Heart left ventricle (tissue), 16 donors: Measurements from ENCODE around the gene CDK3. TPM values are rescaled to one million over a fixed set of nuclear protein-coding genes. Genes with fewer than 3 reads are reported as not detected.
"Not testable (repeated sequence)": the region's sequence is repeated elsewhere in the genome, so short reads cannot be mapped to it uniquely, and the experiment has no call there.

Source experiments
- ATAC-seq, 4 donors: fragments of 200-7000 bp; cut with Tn5 transposase; one replicate each; pipeline ENCODE4 v1.9.1; 2020 to 2022; ENCODE audit warnings: moderate library complexity in 4 of 4, mild to moderate bottlenecking in 3 of 4, moderate number of reproducible peaks in 1 of 4
- DNase-seq, 5 donors: peaks; one replicate each; pipeline ENCODE4 v3.0.0-alpha.2; 2020
- H3K27ac ChIP-seq, 12 donors: fragments of 200-600 bp; sonication (generic) in 4 of 12; one replicate each; pipeline versions ENCODE4 v1.5.0 to v1.8.0; 2016 to 2022; ENCODE audit warnings: mild to moderate bottlenecking in 2 of 12
- H3K27me3 ChIP-seq, 9 donors: fragments of 200-600 bp; sonication (generic) in 2 of 9; one replicate each; pipeline versions ENCODE4 v1.5.1 to v1.8.0; 2016 to 2022; ENCODE audit warnings: mild to moderate bottlenecking in 3 of 9
- H3K36me3 ChIP-seq, 9 donors: fragments of 200-600 bp; sonication (generic) in 2 of 9; one replicate each; pipeline versions ENCODE4 v1.5.0 to v1.8.0; 2018 to 2022; ENCODE audit warnings: mild to moderate bottlenecking in 2 of 9
- H3K4me1 ChIP-seq, 12 donors: fragments of 200-600 bp; sonication (generic) in 4 of 12; one replicate each; pipeline versions ENCODE4 v1.5.0 to v1.8.0; 2016 to 2022; ENCODE audit warnings: mild to moderate bottlenecking in 3 of 12
- H3K4me3 ChIP-seq, 12 donors: fragments of 200-600 bp; sonication (generic) in 4 of 12; one replicate each; pipeline versions ENCODE4 v1.5.0 to v1.8.0; 2017 to 2022; ENCODE audit warnings: mild to moderate bottlenecking in 9 of 12, moderate library complexity in 4 of 12
- H3K9me3 ChIP-seq, 12 donors: fragments of 200-600 bp; sonication (generic) in 4 of 12; one replicate each; pipeline versions ENCODE4 v1.5.0 to v1.8.0; 2016 to 2022; ENCODE audit warnings: mild to moderate bottlenecking in 1 of 12
- POLR2A ChIP-seq, 2 donors: fragments of 450-650 bp; IDR thresholded peaks; one replicate each; pipeline ENCODE4 v1.6.1; 2017; ENCODE audit warnings: antibody characterized with exemption in 2 of 2, mild to moderate bottlenecking in 2 of 2, moderate library complexity in 2 of 2
- WGBS, 4 donors: extraction: QIAGEN DNeasy Blood & Tissue Kit in 2 of 4; methylation state at CpG; one replicate each; pipeline versions ENCODE4 v1.1.5 to v1.1.7; 2013 to 2018; 5-methylcytosine and 5-hydroxymethylcytosine counted together
- intact Hi-C, 10 donors: fragments of 100-400 bp; cut with DNase I; formaldehyde crosslinking; loops; one replicate each; pipeline versions ENCODE4 v1.11.1 to v1.14.2; 2022
- polyA plus RNA-seq, 2 donors: library from polyadenylated mRNA; stranded (reverse); fragments of 200-250 nt; gene quantifications; one replicate each; pipeline ENCODE4 v1.2.3, GENCODE V29; 2013
- total RNA-seq, 9 donors: library from RNA; depleted of rRNA in 2 of 9; stranded (reverse); fragments of >200 nt in 2 of 9; fragmentation: NEBNext Ultra II Directional in 3 of 9; extraction: Animal tissue kit (Norgen Biotek cat#: 25700) in 3 of 9; gene quantifications; one replicate each; pipeline versions ENCODE4 v1.1.0 to v1.2.4, GENCODE V29; 2016 to 2023
- TF ChIP-seq, protein P1 (sequence below), 12 donors: fragments of 200-600 bp; sonication (generic) in 4 of 12; IDR thresholded peaks; one replicate each; pipeline versions ENCODE4 v1.5.0 to v1.8.0; 2018 to 2022; ENCODE audit warnings: antibody characterized with exemption in 12 of 12, mild to moderate bottlenecking in 5 of 12
- donor health status: ischemic (EF 13 %, LVEDD 7.1; RV severe dilation, severe dysfunction).
- donor health status: healthy with polysubstance abuse.
- donor health status: DM: no; HTN: yes; CAD: no.
- donor health status: DM: no; HTN: no; CAD: no.
- donor health status: ischemic (EF 25% LVEDD 6.9; RV normal size, moderate dysfunction).
- donor health status: ischemic (EF 25% LVEDD 5.7; RV mildly dilated, moderate dysfunction).
- donor health status: healthy.
- donor health status: DM: yes; HTN: yes; CAD: no.
- donor health status: ischemic (EF 35%, LVEDD 5.7; RV mildly dilated, moderate dysfunction).
- donor health status: nonischemic (EF 11% LVEDD 7.7; RV severe dilation, severe dysfunction).
- donor health status: DM: yes; HTN: yes; CAD: no.
- donor health status: PGD.
- donor health status: ischemic (EF 29% LVEDD 5.4; RV normal size, mild dysfunction).
- donor health status: nonischemic (EF 23%, LVEDD 6.1; RV moderate dilation, normal function).

CDK3 gene
- total and polyA plus RNA-seq, 11 donors = 0.46 to 3.6 (median 1.6) TPM; not detected in 2

DNA sequence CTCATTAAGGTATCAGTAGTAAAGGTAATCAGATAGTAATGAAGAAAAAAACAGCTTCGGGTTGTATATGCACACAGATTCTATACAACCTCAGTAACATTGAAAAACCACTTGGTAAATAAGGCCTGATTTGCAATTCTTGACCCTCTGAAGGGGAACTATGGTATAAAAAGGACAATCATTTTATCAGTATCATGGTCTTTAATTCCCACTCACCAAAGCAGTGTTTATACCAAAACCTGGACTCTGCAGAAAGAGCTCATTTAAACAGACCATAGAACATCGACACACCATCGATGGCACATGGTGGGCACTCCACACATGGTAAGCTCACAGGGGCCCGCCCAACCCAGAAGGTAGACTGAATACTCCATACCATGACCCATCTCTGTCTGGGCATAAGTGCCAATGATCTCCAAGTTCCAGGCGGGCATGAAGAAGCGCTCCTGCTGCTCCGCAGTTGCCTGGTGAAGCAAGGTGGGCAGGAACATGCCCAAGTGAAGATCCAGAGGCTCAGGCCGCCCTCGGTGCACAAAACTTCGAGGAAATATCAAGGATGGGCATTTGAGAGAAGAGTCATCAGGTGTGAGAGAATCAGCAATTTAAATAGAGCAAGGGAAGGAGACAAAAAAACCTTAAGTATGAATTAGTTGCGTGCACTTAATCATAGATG is 40.7 kb upstream of the CDK3 start:
- Histone ChIP-seq H3K27me3 (no peaks in the 10 kb centered on the region), H3K9me3 (no peaks in the 10 kb centered on the region), H3K4me3 (no peak overlapping the region), H3K4me1 (peaks cover 0 to 21% (median 10%) of the 10 kb centered on the region in 12 donors), H3K27ac (no peak overlapping the region), H3K36me3 (peaks cover 0 to 57% (median 25%) of the 10 kb centered on the region in 9 donors)
- 93 to 96% (median 95%) methylated on average over 10 to 11 of the region's 11 CpGs for WGBS, 4 donors
- TF ChIP-seq, protein P1, sequence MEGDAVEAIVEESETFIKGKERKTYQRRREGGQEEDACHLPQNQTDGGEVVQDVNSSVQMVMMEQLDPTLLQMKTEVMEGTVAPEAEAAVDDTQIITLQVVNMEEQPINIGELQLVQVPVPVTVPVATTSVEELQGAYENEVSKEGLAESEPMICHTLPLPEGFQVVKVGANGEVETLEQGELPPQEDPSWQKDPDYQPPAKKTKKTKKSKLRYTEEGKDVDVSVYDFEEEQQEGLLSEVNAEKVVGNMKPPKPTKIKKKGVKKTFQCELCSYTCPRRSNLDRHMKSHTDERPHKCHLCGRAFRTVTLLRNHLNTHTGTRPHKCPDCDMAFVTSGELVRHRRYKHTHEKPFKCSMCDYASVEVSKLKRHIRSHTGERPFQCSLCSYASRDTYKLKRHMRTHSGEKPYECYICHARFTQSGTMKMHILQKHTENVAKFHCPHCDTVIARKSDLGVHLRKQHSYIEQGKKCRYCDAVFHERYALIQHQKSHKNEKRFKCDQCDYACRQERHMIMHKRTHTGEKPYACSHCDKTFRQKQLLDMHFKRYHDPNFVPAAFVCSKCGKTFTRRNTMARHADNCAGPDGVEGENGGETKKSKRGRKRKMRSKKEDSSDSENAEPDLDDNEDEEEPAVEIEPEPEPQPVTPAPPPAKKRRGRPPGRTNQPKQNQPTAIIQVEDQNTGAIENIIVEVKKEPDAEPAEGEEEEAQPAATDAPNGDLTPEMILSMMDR (IDR thresholded peaks at IDR 0.05) = no peak
- no peak for TF ChIP-seq POLR2A (IDR thresholded peaks at IDR 0.05)
- DNase-seq (no peak), ATAC-seq (peak in 2 of 4 donors; percentile 22 to 24)
- intact Hi-C loops = no loop called here

DNA sequence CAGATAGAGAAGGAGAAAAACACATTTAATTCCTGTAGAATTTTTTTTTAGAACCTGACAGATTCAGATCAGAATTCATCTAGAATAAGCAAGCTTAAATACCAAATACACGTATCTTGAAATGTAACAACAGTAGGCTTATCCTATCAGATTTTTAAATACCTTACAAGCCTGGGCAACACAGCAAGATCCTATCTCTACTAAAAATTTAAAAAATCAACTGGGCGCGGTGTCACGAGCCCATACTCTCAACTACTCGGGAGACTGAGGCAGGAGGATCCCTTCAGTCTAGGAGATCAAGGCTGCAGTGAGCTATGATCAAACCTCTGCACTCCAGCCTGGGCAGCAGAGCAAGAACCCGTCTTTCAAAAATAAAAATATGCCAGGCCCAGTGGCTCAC is 35.2 kb upstream of the CDK3 start:
- no peak for TF ChIP-seq POLR2A (IDR thresholded peaks at IDR 0.05)
- TF ChIP-seq, protein P1 (IDR thresholded peaks at IDR 0.05) = no peak
- H3K4me1 ChIP-seq = peaks cover 0 to 20% (median 8%) of the 10 kb centered on the region in 12 donors
- WGBS, 4 donors = 90 to 97% (median 96%) methylated on average over 6 of the region's 6 CpGs
- no peaks in the 10 kb centered on the region for H3K27me3 ChIP-seq
- H3K27ac ChIP-seq = no peak overlapping the region
- ATAC-seq (no peak), DNase-seq (no peak)
- peaks cover 0 to 45% (median 11%) of the 10 kb centered on the region in 9 donors for H3K36me3 ChIP-seq
- no peak overlapping the region for H3K4me3 ChIP-seq
- intact Hi-C loops = no loop called here
- H3K9me3 ChIP-seq = no peaks in the 10 kb centered on the region

DNA sequence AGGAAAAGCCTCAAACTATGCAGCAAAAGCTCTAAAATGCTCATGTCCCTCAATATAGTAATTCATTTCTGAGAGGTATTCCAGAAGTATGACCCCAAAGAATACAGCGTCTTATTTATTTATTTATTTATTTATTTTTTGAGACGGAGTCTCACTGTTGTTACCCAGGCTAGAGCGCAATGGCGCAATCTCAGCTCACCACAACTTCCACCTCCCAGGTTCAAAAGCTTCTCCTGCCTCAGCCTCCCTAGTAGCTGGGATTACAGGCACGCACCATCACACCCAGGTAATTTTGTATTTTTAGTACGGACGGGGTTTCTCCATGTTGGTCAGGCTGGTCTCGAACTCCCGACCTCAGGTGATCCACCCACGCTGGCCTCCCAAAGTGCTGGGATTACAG is 31.6 kb upstream of the CDK3 start:
- Histone ChIP-seq H3K4me1 (peaks cover 0 to 22% (median 8%) of the 10 kb centered on the region in 12 donors), H3K36me3 (peaks cover 0 to 74% (median 28%) of the 10 kb centered on the region in 9 donors)
- intact Hi-C loops, DNase-seq, ATAC-seq, H3K27me3 ChIP-seq, H3K4me3 ChIP-seq, H3K9me3 ChIP-seq, H3K27ac ChIP-seq: not testable (repeated sequence)
- WGBS, 4 donors = 85 to 96% (median 89%) methylated on average over 10 of the region's 10 CpGs

DNA sequence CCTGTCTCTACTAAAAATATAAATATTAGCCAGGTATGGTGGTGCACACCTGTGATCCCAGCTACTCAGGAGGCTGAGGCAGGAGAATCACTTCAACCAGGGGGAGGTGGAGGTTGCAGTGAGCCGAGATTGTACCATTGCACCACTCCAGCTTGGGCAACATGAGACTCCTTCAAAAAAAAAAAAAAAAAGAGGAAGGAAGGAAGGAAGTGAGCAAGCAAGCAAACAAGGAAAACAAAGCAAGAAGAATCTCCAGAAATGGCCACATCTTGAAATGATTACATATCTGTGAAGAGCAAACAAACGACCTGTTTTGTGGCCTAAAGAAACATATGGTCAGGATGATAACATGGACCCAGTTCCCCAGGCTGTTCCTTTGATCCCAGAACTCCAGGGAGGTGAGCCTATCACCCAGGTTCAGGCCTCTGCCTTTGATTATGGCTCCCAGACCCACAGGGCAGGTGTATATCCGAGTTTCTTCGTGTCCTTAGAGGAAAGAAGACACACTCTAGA is 30.6 kb upstream of the CDK3 start:
- DNase-seq (no peak), ATAC-seq (peak in 2 of 4 donors; percentile 37 to 57)
- WGBS, 4 donors = 44 to 58% (median 48%) methylated on average over 4 of the region's 4 CpGs
- Histone ChIP-seq H3K4me1 (peaks cover 0 to 26% (median 8%) of the 10 kb centered on the region in 12 donors), H3K27ac (peak overlapping the region in 4 of 12 donors; percentile 3 to 58 (median 39)), H3K9me3 (no peaks in the 10 kb centered on the region), H3K36me3 (peaks cover 0 to 77% (median 35%) of the 10 kb centered on the region in 9 donors), H3K27me3 (no peaks in the 10 kb centered on the region), H3K4me3 (no peak overlapping the region)
- TF ChIP-seq, protein P1 (IDR thresholded peaks at IDR 0.05) = no peak
- TF ChIP-seq POLR2A (IDR thresholded peaks at IDR 0.05) = no peak
- intact Hi-C loops = no loop called here
